Measurements from ENCODE around the gene LYPLA2. TPM values are rescaled to one million over a fixed set of nuclear protein-coding genes. Genes with fewer than 3 reads are reported as not detected.
A peak's percentile ranks its signal among the peaks of the same experiment; 100 is the strongest.
"Not testable (repeated sequence)": the region's sequence is repeated elsewhere in the genome, so short reads cannot be mapped to it uniquely, and the experiment has no call there.

LYPLA2 gene
- total RNA-seq, 2 experiments from 2014 or later, result 57.0 to 59.2 TPM

GRCh38 chr1:23776217-23776616, 14.7 kb upstream of the LYPLA2 start:
- Mint-ChIP-seq H3K4me3 (peak overlapping the region; percentile 97), H3K27ac (no peak overlapping the region), H3K9me3 (no peaks in the 10 kb centered on the region), H3K4me1 (ENCODE audit: low read depth) (peaks cover 48% of the 10 kb centered on the region), H3K36me3 (ENCODE audit: low read depth) (peaks cover 12% of the 10 kb centered on the region), H3K27me3 (no peaks in the 10 kb centered on the region)
- ChIA-PET POLR2A (interaction anchor here (11.8 kb wide), 1 partner anchor 19 kb away, joined by 168 read pairs; the partner anchor contains the start of genes GALE and LYPLA2), CTCF (interaction anchor here (1.1 to 6.7 kb wide), 3 partner anchors 35 to 140 kb away, joined by 3 to 42 read pairs (median 13); no protein-coding TSS in a partner anchor)
- ATAC-seq (no peak), DNase-seq (no peak)
- no peak for TF ChIP-seq CTCF (IDR thresholded peaks at IDR 0.05)
- intact Hi-C loops (cut with micrococcal nuclease), result no loop called here

GRCh38 chr1:23777979-23778814, 12.7 kb upstream of the LYPLA2 start, which contains the start of gene PITHD1:
Gene PITHD1, plus strand, starts transcription at chr1:23778418. Its CDS starts 98 bp downstream, at chr1:23778516.
- intact Hi-C loops (cut with micrococcal nuclease), result no loop called here
- CTCF ChIA-PET, result interaction anchor here (0.9 to 6.7 kb wide), 8 partner anchors 14 to 250 kb away, joined by 3 to 42 read pairs (median 4); partner anchors contain the start of genes FUCA1 and RPL11
- Mint-ChIP-seq H3K27ac (peak within 1 kb of the TSS; percentile 97), H3K36me3 (ENCODE audit: low read depth) (peaks cover 16% of the 10 kb centered on the region), H3K27me3 (no peaks in the 10 kb centered on the region), H3K4me3 (peak within 1 kb of the TSS; percentile 97), H3K9me3 (no peaks in the 10 kb centered on the region), H3K4me1 (ENCODE audit: low read depth) (peaks cover 47% of the 10 kb centered on the region)
- POLR2A ChIA-PET, result interaction anchor here (0.6 to 11.8 kb wide), 11 partner anchors 10 to 220 kb away, joined by 3 to 168 read pairs (median 3); partner anchors contain the start of genes GALE, HMGCL, LYPLA2 and PNRC2
- ATAC-seq (peak; percentile 91), DNase-seq (peak; percentile 83)
- TF ChIP-seq CTCF (IDR thresholded peaks at IDR 0.05), result no peak

GRCh38 chr1:23779826-23780371, 11.0 kb upstream of the LYPLA2 start:
- Mint-ChIP-seq H3K27me3 (no peaks in the 10 kb centered on the region), H3K27ac (peak overlapping the region; percentile 80), H3K4me1 (ENCODE audit: low read depth) (peaks cover 36% of the 10 kb centered on the region), H3K36me3 (ENCODE audit: low read depth) (peaks cover 20% of the 10 kb centered on the region), H3K4me3 (peak overlapping the region; percentile 97), H3K9me3 (no peaks in the 10 kb centered on the region)
- intact Hi-C loops (cut with micrococcal nuclease), result no loop called here
- no peak for ATAC-seq
- ChIA-PET POLR2A (interaction anchor here (0.5 to 11.8 kb wide), 5 partner anchors 15 to 180 kb away, joined by 3 to 168 read pairs (median 3); partner anchors contain the start of genes GALE, HMGCL, LYPLA2 and PNRC2), CTCF (interaction anchor here (1.0 to 6.7 kb wide), 8 partner anchors 9 to 137 kb away, joined by 3 to 42 read pairs (median 6); partner anchors contain the start of gene RPL11)
- no peak for TF ChIP-seq CTCF (IDR thresholded peaks at IDR 0.05)
- DNase-seq, result no peak

- H3K4me3 Mint-ChIP-seq; ATAC-seq; intact Hi-C loops (cut with micrococcal nuclease); H3K9me3 Mint-ChIP-seq; H3K27me3 Mint-ChIP-seq; H3K27ac Mint-ChIP-seq; DNase-seq: not testable (repeated sequence)
- H3K4me1 Mint-ChIP-seq (ENCODE audit: low read depth), result peaks cover 19% of the 10 kb centered on the region
- ChIA-PET CTCF (interaction anchor here (1.1 to 1.8 kb wide), 3 partner anchors 11 to 28 kb away, joined by 3 to 8 read pairs (median 3); no protein-coding TSS in a partner anchor), POLR2A (interaction anchor here (11.8 kb wide), 1 partner anchor 12 kb away, joined by 168 read pairs; the partner anchor contains the start of genes GALE and LYPLA2)
- peaks cover 45% of the 10 kb centered on the region for H3K36me3 Mint-ChIP-seq (ENCODE audit: low read depth)
Observed at GRCh38 chr1:23783141-23783540, 7.8 kb upstream of the LYPLA2 start.

GRCh38 chr1:23784846-23785245, 6.1 kb upstream of the LYPLA2 start:
- POLR2A ChIA-PET, result interaction anchor here (1.0 to 11.8 kb wide), 2 partner anchors 10 to 14 kb away, joined by 3 to 168 read pairs; partner anchors contain the start of genes GALE and LYPLA2
- no peak overlapping the region for H3K4me3 Mint-ChIP-seq
- ATAC-seq, result no peak
- H3K9me3 Mint-ChIP-seq, result no peaks in the 10 kb centered on the region
- intact Hi-C loops (cut with micrococcal nuclease), result no loop called here
- TF ChIP-seq CTCF (IDR thresholded peaks at IDR 0.05), result no peak
- H3K27me3 Mint-ChIP-seq, result no peaks in the 10 kb centered on the region
- CTCF ChIA-PET, result interaction anchor here (1.4 kb wide), 1 partner anchor 12 kb away, joined by 3 read pairs; no protein-coding TSS in a partner anchor
- DNase-seq, result no peak
- peaks cover 11% of the 10 kb centered on the region for H3K4me1 Mint-ChIP-seq (ENCODE audit: low read depth)
- H3K27ac Mint-ChIP-seq, result no peak overlapping the region
- H3K36me3 Mint-ChIP-seq (ENCODE audit: low read depth), result peaks cover 42% of the 10 kb centered on the region

Data from activated CD8-positive, alpha-beta T cell treated with anti-CD3 and anti-CD28 coated beads for 36 hours (primary cell).